AG10803 (cell line): ENCODE measurements around the gene KCNC4.

Experiments used
- DNase-seq: peaks from one replicate; pipeline ENCODE4 v3.0.0; 2010; ENCODE audit warnings: low read depth
- H3K4me3 ChIP-seq: 2 replicates; pipeline ENCODE4 v1.5.1; 2011; ENCODE audit warnings: mild to moderate bottlenecking, low read length, control low read depth
- CTCF ChIP-seq: conservative IDR thresholded peaks from 2 replicates; pipeline ENCODE4 v1.5.1; 2011; ENCODE audit warnings: mild to moderate bottlenecking, low read length, control low read depth, inconsistent platforms

KCNC4 gene

DNA sequence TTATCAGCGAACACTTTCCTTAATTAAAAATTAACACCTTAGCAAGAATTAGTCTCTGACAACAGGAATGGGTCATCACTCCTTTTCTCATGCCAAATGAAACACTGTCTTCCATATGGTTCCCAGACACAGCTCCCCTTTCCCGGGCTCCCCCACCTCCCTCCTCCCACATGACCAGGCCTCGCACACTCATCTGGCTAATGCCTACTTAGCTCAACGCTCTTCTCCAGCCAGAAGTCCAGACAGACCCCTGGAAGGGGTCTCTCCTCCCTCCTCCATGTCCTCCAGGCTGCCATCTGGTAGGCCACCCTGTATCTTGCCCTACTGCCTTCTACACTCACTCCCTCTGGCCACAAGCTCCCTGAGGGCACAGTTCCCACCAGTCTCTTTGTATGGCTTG, 39.9 kb downstream of the KCNC4 start:
- TF ChIP-seq CTCF = no peak
- no peak overlapping the region for H3K4me3 ChIP-seq
- no peak for DNase-seq

DNA sequence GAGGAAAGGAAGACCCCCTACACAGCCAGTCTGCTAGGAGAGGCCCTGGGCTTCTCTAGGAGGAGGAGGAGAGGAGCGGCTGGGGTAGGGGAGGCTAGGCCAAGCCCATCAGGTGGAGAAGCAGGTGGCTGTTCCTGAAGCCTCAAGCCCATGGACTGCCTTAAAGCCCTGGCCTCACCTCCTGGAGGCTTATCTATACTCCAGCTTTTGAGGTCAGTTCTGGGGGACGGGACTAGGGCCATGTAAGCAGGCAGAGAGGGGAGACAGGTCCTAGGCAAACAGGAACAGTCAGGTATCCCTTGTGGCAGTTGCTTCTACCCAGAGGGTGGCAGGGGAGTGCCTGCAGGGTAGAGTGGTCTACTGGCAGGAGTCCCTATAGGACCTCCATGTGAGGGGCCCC, 40.6 kb downstream of the KCNC4 start:
- H3K4me3 ChIP-seq = no peak overlapping the region
- DNase-seq = no peak
- TF ChIP-seq CTCF = no peak

DNA sequence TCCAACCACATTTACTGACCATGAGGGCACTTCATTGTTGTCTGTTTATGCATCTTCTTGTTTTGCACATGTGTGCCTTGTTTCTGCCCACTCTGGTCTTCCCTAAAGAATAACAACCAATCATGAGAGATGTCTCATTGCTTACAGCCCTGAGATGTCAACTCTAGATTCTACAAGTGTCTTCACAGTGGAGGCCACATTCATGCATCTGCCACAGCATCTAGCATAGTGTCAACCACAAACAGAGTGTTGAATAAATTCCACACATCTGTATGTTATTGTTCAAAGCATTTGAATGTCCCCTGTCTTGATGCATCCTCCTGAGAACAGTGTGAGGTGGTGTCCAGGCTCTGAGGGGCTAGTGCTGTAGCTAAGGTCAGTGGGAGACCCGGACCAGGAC, 43.1 kb downstream of the KCNC4 start:
- DNase-seq = no peak
- H3K4me3 ChIP-seq = no peak overlapping the region
- no peak for TF ChIP-seq CTCF

DNA sequence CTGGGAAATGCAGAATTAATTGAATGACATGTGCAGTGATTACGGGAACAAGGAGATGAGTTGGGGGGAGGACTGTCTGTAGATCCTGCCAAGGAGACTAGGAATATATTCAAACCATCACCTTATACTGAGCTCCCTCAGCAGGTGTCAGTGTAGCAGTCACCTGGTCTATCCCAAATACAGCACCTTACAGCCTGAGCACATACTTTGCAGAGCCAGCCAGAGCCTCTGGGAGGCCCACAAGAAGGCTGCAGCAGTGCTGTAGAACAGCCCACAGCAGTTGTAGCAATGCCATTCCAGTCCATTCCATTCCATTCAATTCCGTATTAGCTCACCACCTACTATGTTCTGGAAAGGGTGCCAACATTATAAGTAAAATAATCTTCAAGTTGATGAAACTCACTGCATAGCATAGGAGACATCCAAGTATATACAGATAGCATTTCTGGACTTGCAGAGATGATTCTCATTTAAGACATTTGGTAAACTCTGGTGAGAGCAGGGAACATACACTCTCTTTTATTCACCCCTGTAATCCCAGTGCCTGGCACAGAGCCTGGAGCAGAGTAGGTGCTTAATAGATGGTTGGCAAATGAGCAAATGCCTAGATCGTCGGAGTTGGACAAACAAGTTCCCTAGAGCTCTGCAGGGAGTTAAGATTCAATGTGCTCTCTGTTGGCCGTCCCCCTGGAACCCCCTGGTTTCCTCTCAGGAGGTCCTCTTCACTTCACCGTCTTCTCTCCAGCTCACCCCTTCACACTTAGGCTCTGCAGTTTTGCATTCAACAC, 44.7 kb downstream of the KCNC4 start:
- no peak for TF ChIP-seq CTCF
- no peak for DNase-seq
- no peak overlapping the region for H3K4me3 ChIP-seq

DNA sequence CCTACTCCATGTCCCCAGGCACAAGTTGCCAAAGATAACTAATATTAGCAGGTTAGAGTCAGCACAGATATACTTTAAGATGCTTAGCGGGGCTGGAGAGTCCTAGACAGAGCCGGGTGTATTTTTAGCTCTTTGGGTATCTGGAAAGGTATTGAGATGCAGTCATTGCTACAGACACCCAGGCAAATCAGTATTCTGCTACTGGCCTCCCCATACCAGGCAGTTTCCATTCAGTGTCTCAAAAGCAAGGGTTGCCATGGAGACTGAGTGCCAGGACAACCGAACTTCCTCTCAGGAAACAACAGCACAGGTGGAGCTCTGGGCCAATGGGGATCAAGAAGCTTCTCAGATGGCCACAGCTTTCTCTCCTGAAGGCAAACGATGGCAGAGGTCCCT, 45.3 kb downstream of the KCNC4 start:
- TF ChIP-seq CTCF = no peak
- H3K4me3 ChIP-seq = no peak overlapping the region
- no peak for DNase-seq

DNA sequence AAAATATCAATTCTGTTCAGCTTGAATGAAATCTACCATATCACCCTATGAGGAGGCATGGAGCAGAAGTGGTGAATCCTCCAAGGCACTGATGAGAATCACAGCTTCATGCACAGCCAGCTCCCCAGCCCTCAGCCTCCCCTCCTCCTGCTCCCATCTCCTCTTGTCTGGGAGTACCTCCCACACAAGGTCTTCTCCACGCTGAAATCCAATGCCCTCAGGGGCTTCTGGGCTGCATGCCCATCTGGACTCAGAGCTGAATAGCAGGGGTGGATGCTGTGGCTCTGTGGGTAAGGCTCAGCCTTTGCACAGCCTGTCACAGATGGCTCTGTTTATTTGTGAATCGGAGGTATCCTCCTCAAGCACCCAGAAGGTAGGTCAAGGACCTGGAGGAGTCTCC, 48.6 kb downstream of the KCNC4 start:
- H3K4me3 ChIP-seq = no peak overlapping the region
- no peak for TF ChIP-seq CTCF
- no peak for DNase-seq

GRCh38 chr1:110259770-110260169, 49.7 kb downstream of the KCNC4 start:
- no peak for DNase-seq
- H3K4me3 ChIP-seq = no peak overlapping the region
- no peak for TF ChIP-seq CTCF
